Measurements from ENCODE around the gene HAUS8. TPM values are rescaled to one million over a fixed set of nuclear protein-coding genes. Genes with fewer than 3 reads are reported as not detected.
A peak's percentile ranks its signal among the peaks of the same experiment; 100 is the strongest.

The HAUS8 gene
- total RNA-seq, 1 experiment from 2014 or later, result 19.1 TPM

- Histone ChIP-seq H3K4me2 (ENCODE audit: low read length) (no peak overlapping the region), H3K4me1 (ENCODE audit: insufficient read depth, low read length) (no peaks in the 10 kb centered on the region), H3K27ac (ENCODE audit: low read length) (no peak overlapping the region), H3K9me2 (replicated peaks; ENCODE audit: low read length) (no peaks in the 10 kb centered on the region), H3K4me3 (ENCODE audit: low read length) (no peak overlapping the region), H2AFZ (ENCODE audit: low read length) (no peak overlapping the region), H3K79me2 (ENCODE audit: low read length) (no peaks in the 10 kb centered on the region), H4K20me1 (ENCODE audit: low read length) (no peaks in the 10 kb centered on the region), H3K9ac (ENCODE audit: low read length) (no peak overlapping the region), H3K27me3 (ENCODE audit: low read length) (no peaks in the 10 kb centered on the region), H3K9me3 (ENCODE audit: low read length) (no peaks in the 10 kb centered on the region), H3K36me3 (ENCODE audit: low read depth, low read length) (no peaks in the 10 kb centered on the region), H3F3A (ENCODE audit: low read length, unreplicated experiment) (no peaks in the 10 kb centered on the region)
- CTCF ChIA-PET, result no interaction called here
- intact Hi-C loops (cut with micrococcal nuclease), result no loop called here
- no peak for ATAC-seq
- BruUV-seq (replicated peaks), result no TSS peak
- TF ChIP-seq EZH2phosphoT487 (IDR thresholded peaks at IDR 0.05; ENCODE audit: borderline replicate concordance, low read length) (no peak), EZH2 (IDR thresholded peaks at IDR 0.05; ENCODE audit: low read length, unreplicated experiment) (no peak), CTCF (conservative IDR thresholded peaks at IDR 0.05; ENCODE audit: low read depth, low read length) (no peak)
- DNase-seq, result no peak
- POLR2A ChIA-PET (ENCODE audit: unreplicated experiment), result no interaction called here
These were observed 63.8 kb downstream of the HAUS8 start for GRCh38 chr19:17011485-17011884.

GRCh38 chr19:17006579-17006978 is 68.7 kb downstream of the HAUS8 start:
- no peak overlapping the region for H3K4me2 ChIP-seq (ENCODE audit: low read length)
- no peak overlapping the region for H3K27ac ChIP-seq (ENCODE audit: low read length)
- intact Hi-C loops (cut with micrococcal nuclease), result no loop called here
- POLR2A ChIA-PET (ENCODE audit: unreplicated experiment), result no interaction called here
- H3K9me3 ChIP-seq (ENCODE audit: low read length), result no peaks in the 10 kb centered on the region
- CTCF ChIA-PET, result no interaction called here
- H3K4me1 ChIP-seq (ENCODE audit: insufficient read depth, low read length), result no peaks in the 10 kb centered on the region
- no peaks in the 10 kb centered on the region for H3K36me3 ChIP-seq (ENCODE audit: low read depth, low read length)
- H3K79me2 ChIP-seq (ENCODE audit: low read length), result no peaks in the 10 kb centered on the region
- H4K20me1 ChIP-seq (ENCODE audit: low read length), result no peaks in the 10 kb centered on the region
- H2AFZ ChIP-seq (ENCODE audit: low read length), result no peak overlapping the region
- no peak for ATAC-seq
- no peaks in the 10 kb centered on the region for H3K9me2 ChIP-seq (replicated peaks; ENCODE audit: low read length)
- DNase-seq, result no peak
- TF ChIP-seq EZH2phosphoT487 (IDR thresholded peaks at IDR 0.05; ENCODE audit: borderline replicate concordance, low read length) (no peak), CTCF (conservative IDR thresholded peaks at IDR 0.05; ENCODE audit: low read depth, low read length) (no peak), EZH2 (IDR thresholded peaks at IDR 0.05; ENCODE audit: low read length, unreplicated experiment) (no peak)
- H3K4me3 ChIP-seq (ENCODE audit: low read length), result no peak overlapping the region
- H3F3A ChIP-seq (ENCODE audit: low read length, unreplicated experiment), result no peaks in the 10 kb centered on the region
- no peak overlapping the region for H3K9ac ChIP-seq (ENCODE audit: low read length)
- no peaks in the 10 kb centered on the region for H3K27me3 ChIP-seq (ENCODE audit: low read length)
- no TSS peak for BruUV-seq (replicated peaks)

GRCh38 chr19:17005000-17005399 is 70.3 kb downstream of the HAUS8 start:
- ATAC-seq, result no peak

More at GRCh38 chr19:17005000-17005399, 70.3 kb downstream of the HAUS8 start:
- Histone ChIP-seq H3K9ac (ENCODE audit: low read length) (no peak overlapping the region), H3K79me2 (ENCODE audit: low read length) (no peaks in the 10 kb centered on the region), H3K9me2 (replicated peaks; ENCODE audit: low read length) (no peaks in the 10 kb centered on the region), H3K27me3 (ENCODE audit: low read length) (no peaks in the 10 kb centered on the region), H3F3A (ENCODE audit: low read length, unreplicated experiment) (no peaks in the 10 kb centered on the region), H2AFZ (ENCODE audit: low read length) (no peak overlapping the region), H3K27ac (ENCODE audit: low read length) (no peak overlapping the region), H3K4me2 (ENCODE audit: low read length) (no peak overlapping the region), H3K4me3 (ENCODE audit: low read length) (no peak overlapping the region), H3K9me3 (ENCODE audit: low read length) (no peaks in the 10 kb centered on the region), H3K4me1 (ENCODE audit: insufficient read depth, low read length) (no peaks in the 10 kb centered on the region), H3K36me3 (ENCODE audit: low read depth, low read length) (no peaks in the 10 kb centered on the region), H4K20me1 (ENCODE audit: low read length) (no peaks in the 10 kb centered on the region)
- no peak for DNase-seq
- TF ChIP-seq EZH2phosphoT487 (IDR thresholded peaks at IDR 0.05; ENCODE audit: borderline replicate concordance, low read length) (no peak), CTCF (conservative IDR thresholded peaks at IDR 0.05; ENCODE audit: low read depth, low read length) (peak; percentile 26; the same call in 1 of the 2 replicates)
- BruUV-seq (replicated peaks), result no TSS peak
- intact Hi-C loops (cut with micrococcal nuclease), result no loop called here
- CTCF ChIA-PET, result interaction anchor here (0.6 kb wide), 1 partner anchor 51 kb away, joined by 4 read pairs; no protein-coding TSS in a partner anchor
- POLR2A ChIA-PET (ENCODE audit: unreplicated experiment), result no interaction called here

All from PC-3 (cell line).